Measurements from ENCODE around the gene BCL11A. TPM values are rescaled to one million over a fixed set of nuclear protein-coding genes. Genes with fewer than 3 reads are reported as not detected.

Gene BCL11A
- total RNA-seq = 34.5 and 41.6 TPM in 2 replicates

GRCh38 chr2:60553495-60554073, at the start of gene BCL11A:
TSS of gene BCL11A (minus strand) at chr2:60553654. CDS start at chr2:60553270, 384 bp downstream.

Other genes starting within 250 kb of the BCL11A start
- gene PAPOLG, start 202.6 kb upstream of the BCL11A start, total RNA-seq = 14.1 and 14.5 TPM in 2 replicates